Pancreas (tissue), 10 donors: Measurements from ENCODE around the gene COG8. TPM values are rescaled to one million over a fixed set of nuclear protein-coding genes. Genes with fewer than 3 reads are reported as not detected.

Source experiments
- ATAC-seq, 4 donors: fragments of 200-7000 bp; cut with Tn5 transposase; one replicate each; pipeline versions ENCODE4 v1.8.0 to v1.9.1; 2020; ENCODE audit warnings: mild to moderate bottlenecking in 4 of 4, moderate library complexity in 4 of 4
- DNase-seq, 6 donors: peaks; one replicate each; pipeline ENCODE4 v3.0.0-alpha.2; 2020
- FAIRE-seq: peaks from 2 replicates; lab custom pipeline; 2012; peaks lifted over from hg19 to GRCh38; lab: Jason Lieb, UNC
- H3K27ac ChIP-seq, 4 donors: fragments of 200-600 bp; sonication (generic); 1 replicate in 3 of 4; 2 replicates in 1 of 4; pipeline versions ENCODE4 v1.5.0 to v1.8.0; 2020
- H3K27me3 ChIP-seq, 4 donors: fragments of 200-600 bp; one replicate each; pipeline ENCODE4 v1.8.0; 2021
- H3K36me3 ChIP-seq, 3 donors: fragments of 200-600 bp; sonication (generic) in 1 of 3; one replicate each; pipeline versions ENCODE4 v1.5.0 to v1.8.0; 2020 to 2021
- H3K4me1 ChIP-seq, 3 donors: fragments of 200-600 bp; one replicate each; pipeline ENCODE4 v1.8.0; 2021
- H3K4me3 ChIP-seq, 4 donors: fragments of 200-600 bp; sonication (generic) in 2 of 4; one replicate each; pipeline versions ENCODE4 v1.5.0 to v1.8.0; 2020 to 2021
- H3K9me3 ChIP-seq, 4 donors: fragments of 200-600 bp; one replicate each; pipeline ENCODE4 v1.8.0; 2021
- WGBS, 2 donors: extraction: QIAGEN DNeasy Blood & Tissue Kit; methylation state at CpG; one replicate each; pipeline ENCODE4 v1.1.7; 2013; 5-methylcytosine and 5-hydroxymethylcytosine counted together
- intact Hi-C, 3 donors: fragments of 100-400 bp; cut with DNase I; formaldehyde crosslinking; loops; one replicate each; pipeline versions ENCODE4 v1.11.1 to v1.14.2; 2022
- polyA plus RNA-seq, 2 donors: library from polyadenylated mRNA; stranded (reverse); fragments of 200-250 nt; gene quantifications; one replicate each; pipeline ENCODE4 v1.2.3, GENCODE V29; 2013
- total RNA-seq, 6 donors: library from RNA; stranded (reverse); fragmentation: NEBNext Ultra II Directional in 4 of 6; extraction: Animal tissue kit (Norgen Biotek cat#: 25700) in 4 of 6; gene quantifications; one replicate each; pipeline versions ENCODE4 v1.2.1 to v1.2.4, GENCODE V29; 2021 to 2023
- TF ChIP-seq, protein P1 (sequence below), 4 donors: fragments of 200-600 bp; sonication (generic) in 3 of 4; IDR thresholded peaks; one replicate each; pipeline versions ENCODE4 v1.5.0 to v1.8.0; 2021; ENCODE audit warnings: antibody characterized with exemption in 4 of 4
- donor health status: healthy with polysubstance abuse.
- donor health status: DM: no; HTN: no; CAD: no; lungs with moderate emphysema.
- donor health status: DM: no; HTN: no; CAD: no.
- donor health status: control.
- donor health status: control.
- donor health status: Bipolar disorder and iron deficiency.
- donor health status: DM: yes; HTN: yes; CAD: no.
- donor health status: DM: no; HTN: no; CAD: no.
- donor health status: DM: no; HTN: no; CAD: no.
- donor health status: DM: yes; HTN: yes; CAD: no.

The COG8 gene
- total and polyA plus RNA-seq, 8 donors: 16.2 to 29.0 (median 20.4) TPM

DNA sequence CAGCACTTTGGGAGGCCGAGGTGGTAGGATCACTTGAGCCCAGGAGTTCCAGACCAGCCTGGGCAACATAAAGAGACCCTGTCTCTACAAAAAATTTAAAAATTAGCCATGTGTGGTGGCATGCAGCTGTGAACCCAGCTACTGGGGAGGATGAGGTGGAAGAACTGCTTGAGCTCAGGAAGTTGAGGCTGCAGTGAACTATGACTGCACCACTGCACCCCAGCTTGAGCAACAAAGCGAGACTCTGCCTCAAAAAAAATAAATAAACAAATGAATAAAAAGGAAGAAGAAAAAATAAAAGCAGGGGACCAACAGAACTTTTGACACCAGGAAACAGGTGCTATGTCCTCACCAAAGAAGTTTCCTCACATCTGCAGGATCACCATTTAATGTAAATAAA, 32.2 kb upstream of the COG8 start:
- ATAC-seq (no peak), DNase-seq (no peak), FAIRE-seq (no peak)
- TF ChIP-seq, protein P1, sequence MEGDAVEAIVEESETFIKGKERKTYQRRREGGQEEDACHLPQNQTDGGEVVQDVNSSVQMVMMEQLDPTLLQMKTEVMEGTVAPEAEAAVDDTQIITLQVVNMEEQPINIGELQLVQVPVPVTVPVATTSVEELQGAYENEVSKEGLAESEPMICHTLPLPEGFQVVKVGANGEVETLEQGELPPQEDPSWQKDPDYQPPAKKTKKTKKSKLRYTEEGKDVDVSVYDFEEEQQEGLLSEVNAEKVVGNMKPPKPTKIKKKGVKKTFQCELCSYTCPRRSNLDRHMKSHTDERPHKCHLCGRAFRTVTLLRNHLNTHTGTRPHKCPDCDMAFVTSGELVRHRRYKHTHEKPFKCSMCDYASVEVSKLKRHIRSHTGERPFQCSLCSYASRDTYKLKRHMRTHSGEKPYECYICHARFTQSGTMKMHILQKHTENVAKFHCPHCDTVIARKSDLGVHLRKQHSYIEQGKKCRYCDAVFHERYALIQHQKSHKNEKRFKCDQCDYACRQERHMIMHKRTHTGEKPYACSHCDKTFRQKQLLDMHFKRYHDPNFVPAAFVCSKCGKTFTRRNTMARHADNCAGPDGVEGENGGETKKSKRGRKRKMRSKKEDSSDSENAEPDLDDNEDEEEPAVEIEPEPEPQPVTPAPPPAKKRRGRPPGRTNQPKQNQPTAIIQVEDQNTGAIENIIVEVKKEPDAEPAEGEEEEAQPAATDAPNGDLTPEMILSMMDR (IDR thresholded peaks at IDR 0.05): no peak
- Histone ChIP-seq H3K36me3 (peaks cover 4 to 45% (median 11%) of the 10 kb centered on the region in 3 donors), H3K4me3 (no peak overlapping the region), H3K27ac (no peak overlapping the region), H3K4me1 (no peaks in the 10 kb centered on the region), H3K9me3 (no peaks in the 10 kb centered on the region), H3K27me3 (no peaks in the 10 kb centered on the region)
- WGBS, 2 donors: 95% methylated on average over 2 of the region's 2 CpGs
- intact Hi-C loops: no loop called here

DNA sequence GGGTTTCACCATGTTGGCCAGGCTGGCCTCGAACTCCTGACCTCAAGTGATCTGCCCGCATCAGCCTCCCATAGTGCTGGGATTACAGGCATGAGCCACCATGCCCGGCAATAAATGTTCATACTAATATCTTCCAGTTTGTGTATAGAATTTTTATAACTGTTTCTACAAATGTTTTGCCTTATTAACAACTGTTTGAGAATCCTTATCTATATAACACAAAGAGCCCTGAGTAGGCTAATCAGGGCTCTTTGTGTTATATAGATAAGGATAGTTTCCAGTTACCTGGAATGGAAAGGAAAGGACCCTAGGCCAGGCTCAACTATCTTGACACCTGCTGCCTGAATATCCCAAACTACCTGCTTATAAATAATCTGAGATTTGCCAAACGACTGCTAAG, 29.5 kb upstream of the COG8 start:
- Histone ChIP-seq H3K27ac (no peak overlapping the region), H3K36me3 (peaks cover 4 to 64% (median 24%) of the 10 kb centered on the region in 3 donors), H3K9me3 (no peaks in the 10 kb centered on the region), H3K4me1 (no peaks in the 10 kb centered on the region), H3K27me3 (no peaks in the 10 kb centered on the region), H3K4me3 (no peak overlapping the region)
- DNase-seq (no peak), FAIRE-seq (no peak), ATAC-seq (no peak)
- 76 to 80% methylated on average over 4 of the region's 4 CpGs for WGBS, 2 donors
- intact Hi-C loops: no loop called here
- TF ChIP-seq, protein P1 (IDR thresholded peaks at IDR 0.05): no peak

DNA sequence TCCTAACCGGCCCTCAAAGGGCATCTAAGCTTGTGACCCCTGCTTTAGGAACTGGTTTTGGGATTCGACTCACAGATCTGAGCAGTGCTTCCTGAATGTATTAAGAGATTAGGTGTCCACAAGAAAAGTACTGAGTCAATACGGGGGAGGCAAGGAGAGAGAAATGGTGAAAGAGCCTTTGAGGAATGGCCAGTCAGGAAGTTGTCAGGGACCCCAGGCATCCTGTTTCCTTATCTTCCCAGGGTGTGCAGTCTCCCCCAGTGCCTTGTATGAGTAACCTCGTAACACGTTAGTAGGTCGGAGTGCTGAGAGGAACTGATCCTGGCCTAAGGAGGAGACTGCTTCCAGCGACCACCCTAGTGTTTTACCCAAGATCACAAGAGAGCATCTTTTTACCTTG, 28.6 kb upstream of the COG8 start:
- TF ChIP-seq, protein P1 (IDR thresholded peaks at IDR 0.05): no peak
- Histone ChIP-seq H3K4me1 (no peaks in the 10 kb centered on the region), H3K27ac (no peak overlapping the region), H3K4me3 (no peak overlapping the region), H3K9me3 (no peaks in the 10 kb centered on the region), H3K27me3 (no peaks in the 10 kb centered on the region), H3K36me3 (peaks cover 4 to 64% (median 24%) of the 10 kb centered on the region in 3 donors)
- WGBS, 2 donors: 88 to 93% methylated on average over 7 of the region's 7 CpGs
- intact Hi-C loops: no loop called here
- no peak for ATAC-seq
- DNase-seq: no peak
- FAIRE-seq: no peak

DNA sequence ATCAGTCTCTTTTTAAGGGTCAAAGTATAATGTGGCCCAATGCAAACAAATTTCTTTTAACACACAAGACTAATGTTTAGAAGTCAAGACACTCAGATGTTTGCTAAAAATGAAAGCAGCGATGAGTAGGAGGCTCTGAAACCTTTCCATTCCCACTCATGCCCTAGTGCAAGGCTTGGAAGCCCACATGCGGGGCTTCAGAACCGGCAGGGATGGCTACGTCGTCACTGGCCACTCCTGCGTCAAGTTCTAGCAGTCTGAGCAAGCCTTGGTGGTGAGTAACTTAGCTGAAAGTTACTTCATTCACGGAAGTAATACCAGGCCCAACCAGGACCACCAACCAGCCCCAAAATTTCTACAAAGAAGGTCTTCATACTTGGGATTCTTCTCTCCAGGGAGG, 27.1 kb upstream of the COG8 start:
- Histone ChIP-seq H3K27ac (no peak overlapping the region), H3K36me3 (peaks cover 4 to 62% (median 24%) of the 10 kb centered on the region in 3 donors), H3K27me3 (no peaks in the 10 kb centered on the region), H3K4me3 (no peak overlapping the region), H3K9me3 (no peaks in the 10 kb centered on the region), H3K4me1 (no peaks in the 10 kb centered on the region)
- intact Hi-C loops: no loop called here
- DNase-seq (no peak), ATAC-seq (no peak), FAIRE-seq (no peak)
- TF ChIP-seq, protein P1 (IDR thresholded peaks at IDR 0.05): no peak
- WGBS, 2 donors: 94 to 95% methylated on average over 7 of the region's 7 CpGs

DNA sequence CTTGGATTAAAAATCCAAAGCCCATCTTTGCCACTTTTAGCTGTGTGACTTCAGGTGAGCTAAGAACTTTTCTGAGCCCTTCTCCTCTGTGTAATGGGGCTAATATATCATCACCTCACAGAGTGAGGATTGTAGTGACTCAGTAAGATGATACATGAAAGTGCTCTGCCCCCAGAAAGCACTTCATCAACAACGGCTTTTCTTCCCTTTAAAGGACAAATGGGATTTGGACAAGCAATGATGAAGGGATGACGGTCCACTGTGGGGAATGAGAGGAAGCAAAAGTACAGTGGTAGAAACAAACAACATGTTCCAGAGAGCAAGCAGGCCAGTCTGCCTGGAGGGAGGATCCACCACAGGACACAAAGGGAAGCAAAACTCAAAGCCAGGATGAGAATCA, 26.5 kb upstream of the COG8 start:
- H3K27me3 ChIP-seq: no peaks in the 10 kb centered on the region
- TF ChIP-seq, protein P1 (IDR thresholded peaks at IDR 0.05): no peak
- intact Hi-C loops: no loop called here
- H3K36me3 ChIP-seq: peaks cover 4 to 60% (median 24%) of the 10 kb centered on the region in 3 donors
- ATAC-seq (no peak), DNase-seq (no peak), FAIRE-seq (no peak)
- H3K4me1 ChIP-seq: no peaks in the 10 kb centered on the region
- H3K9me3 ChIP-seq: no peaks in the 10 kb centered on the region
- WGBS, 2 donors: 88 to 92% methylated on average over 2 of the region's 2 CpGs
- H3K27ac ChIP-seq: no peak overlapping the region
- no peak overlapping the region for H3K4me3 ChIP-seq
